ENCODE results near the gene NDST1. TPM values are rescaled to one million over a fixed set of nuclear protein-coding genes. Genes with fewer than 3 reads are reported as not detected.

Gene NDST1
- total RNA-seq, 1 experiment from 2014 or later = 42.6 TPM

- ChIA-PET CTCF (interaction anchor here (0.5 kb wide), 1 partner anchor 1046 kb away, joined by 4 read pairs; no protein-coding TSS in a partner anchor), POLR2A (ENCODE audit: unreplicated experiment) (no interaction called here)
- ATAC-seq = no peak
- H3K9me2 ChIP-seq (replicated peaks; ENCODE audit: low read length) = no peaks in the 10 kb centered on the region
- peak overlapping the region; percentile 91 for H3K4me2 ChIP-seq (ENCODE audit: low read length)
- 0 out of 2 replicates have a peak overlapping the region, but pooled peaks have one; percentile 57 for H3K27ac ChIP-seq (ENCODE audit: low read length)
- peak overlapping the region; percentile 98 for H3K9ac ChIP-seq (ENCODE audit: low read length)
- H3K79me2 ChIP-seq (ENCODE audit: low read length) = peaks cover 42% of the 10 kb centered on the region
- no peaks in the 10 kb centered on the region for H3F3A ChIP-seq (ENCODE audit: low read length, unreplicated experiment)
- no peak for DNase-seq
- H3K27me3 ChIP-seq (ENCODE audit: low read length) = no peaks in the 10 kb centered on the region
- intact Hi-C loops (cut with micrococcal nuclease) = no loop called here
- TSS peak; percentile 80 for BruUV-seq (replicated peaks)
- TF ChIP-seq EZH2phosphoT487 (IDR thresholded peaks at IDR 0.05; ENCODE audit: borderline replicate concordance, low read length) (no peak), EZH2 (IDR thresholded peaks at IDR 0.05; ENCODE audit: low read length, unreplicated experiment) (no peak)
- TF ChIP-seq, protein P1, sequence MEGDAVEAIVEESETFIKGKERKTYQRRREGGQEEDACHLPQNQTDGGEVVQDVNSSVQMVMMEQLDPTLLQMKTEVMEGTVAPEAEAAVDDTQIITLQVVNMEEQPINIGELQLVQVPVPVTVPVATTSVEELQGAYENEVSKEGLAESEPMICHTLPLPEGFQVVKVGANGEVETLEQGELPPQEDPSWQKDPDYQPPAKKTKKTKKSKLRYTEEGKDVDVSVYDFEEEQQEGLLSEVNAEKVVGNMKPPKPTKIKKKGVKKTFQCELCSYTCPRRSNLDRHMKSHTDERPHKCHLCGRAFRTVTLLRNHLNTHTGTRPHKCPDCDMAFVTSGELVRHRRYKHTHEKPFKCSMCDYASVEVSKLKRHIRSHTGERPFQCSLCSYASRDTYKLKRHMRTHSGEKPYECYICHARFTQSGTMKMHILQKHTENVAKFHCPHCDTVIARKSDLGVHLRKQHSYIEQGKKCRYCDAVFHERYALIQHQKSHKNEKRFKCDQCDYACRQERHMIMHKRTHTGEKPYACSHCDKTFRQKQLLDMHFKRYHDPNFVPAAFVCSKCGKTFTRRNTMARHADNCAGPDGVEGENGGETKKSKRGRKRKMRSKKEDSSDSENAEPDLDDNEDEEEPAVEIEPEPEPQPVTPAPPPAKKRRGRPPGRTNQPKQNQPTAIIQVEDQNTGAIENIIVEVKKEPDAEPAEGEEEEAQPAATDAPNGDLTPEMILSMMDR (conservative IDR thresholded peaks at IDR 0.05; ENCODE audit: low read depth, low read length) = no peak
- H3K36me3 ChIP-seq (ENCODE audit: low read depth, low read length) = no peaks in the 10 kb centered on the region
- peak overlapping the region; percentile 95 for H3K4me3 ChIP-seq (ENCODE audit: low read length)
- peaks cover 39% of the 10 kb centered on the region for H3K4me1 ChIP-seq (ENCODE audit: insufficient read depth, low read length)
- no peaks in the 10 kb centered on the region for H3K9me3 ChIP-seq (ENCODE audit: low read length)
- peaks cover 21% of the 10 kb centered on the region; the same call in 1 of the 2 replicates for H4K20me1 ChIP-seq (ENCODE audit: low read length)
- H2AFZ ChIP-seq (ENCODE audit: low read length) = peak overlapping the region; percentile 95
Measured at GRCh38 chr5:150484964-150485692, 22.8 kb upstream of the NDST1 start.

DNA sequence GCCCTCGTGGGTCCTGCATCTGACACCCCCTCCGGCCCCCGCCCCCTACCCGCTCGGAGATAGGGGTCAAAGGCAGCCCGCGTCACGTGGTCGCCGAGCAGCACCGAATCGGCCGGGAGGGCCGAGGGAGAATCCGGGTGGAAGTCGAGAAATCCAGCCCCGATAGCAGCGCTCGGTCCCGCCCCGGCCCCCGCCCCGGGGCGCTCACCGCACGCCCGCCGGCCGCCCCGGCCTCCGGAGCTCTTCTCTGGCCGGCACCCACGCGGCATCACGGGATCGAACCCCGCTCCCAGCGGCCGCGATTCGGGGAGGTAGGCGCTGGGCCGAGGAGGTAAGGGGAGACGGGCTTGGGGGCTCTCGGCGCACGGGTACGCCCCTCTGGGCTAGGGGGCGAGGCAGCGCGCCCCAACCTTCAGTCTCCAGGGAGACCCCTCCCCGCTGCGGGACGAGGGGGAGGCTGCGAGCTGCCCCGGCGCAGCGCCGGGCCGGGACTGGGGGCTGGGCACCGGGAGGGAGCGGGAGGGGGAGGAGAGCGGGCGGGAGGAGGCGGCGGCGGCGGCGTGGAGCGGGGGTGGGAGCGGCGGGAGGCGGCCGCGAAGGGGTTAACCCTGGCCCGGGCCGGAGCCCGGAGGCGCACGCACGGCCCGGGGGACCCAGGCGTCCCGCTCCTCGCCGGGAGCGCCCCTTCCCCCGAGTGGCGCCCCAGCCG, 22.1 kb upstream of the NDST1 start:
- H3K4me3 ChIP-seq (ENCODE audit: low read length) = peak overlapping the region; percentile 95
- intact Hi-C loops (cut with micrococcal nuclease) = loop anchor here (2.0 kb wide), 1 partner anchor 37 kb away; no protein-coding TSS in a partner anchor
- peak overlapping the region; percentile 98 for H3K9ac ChIP-seq (ENCODE audit: low read length)
- no peaks in the 10 kb centered on the region for H3K27me3 ChIP-seq (ENCODE audit: low read length)
- peak overlapping the region; percentile 57 for H3K27ac ChIP-seq (ENCODE audit: low read length)
- DNase-seq (peak; percentile 43), ATAC-seq (peak; percentile 25)
- POLR2A ChIA-PET (ENCODE audit: unreplicated experiment) = no interaction called here
- H3K79me2 ChIP-seq (ENCODE audit: low read length) = peaks cover 49% of the 10 kb centered on the region
- no peaks in the 10 kb centered on the region for H3K9me2 ChIP-seq (replicated peaks; ENCODE audit: low read length)
- BruUV-seq (replicated peaks) = no TSS peak
- CTCF ChIA-PET = interaction anchor here (0.5 kb wide), 1 partner anchor 1046 kb away, joined by 4 read pairs; no protein-coding TSS in a partner anchor
- H3K9me3 ChIP-seq (ENCODE audit: low read length) = no peaks in the 10 kb centered on the region
- no peaks in the 10 kb centered on the region for H3K36me3 ChIP-seq (ENCODE audit: low read depth, low read length)
- peak overlapping the region; percentile 95 for H2AFZ ChIP-seq (ENCODE audit: low read length)
- H4K20me1 ChIP-seq (ENCODE audit: low read length) = peaks cover 24% of the 10 kb centered on the region; the same call in 1 of the 2 replicates
- peak overlapping the region; percentile 91 for H3K4me2 ChIP-seq (ENCODE audit: low read length)
- no peaks in the 10 kb centered on the region for H3F3A ChIP-seq (ENCODE audit: low read length, unreplicated experiment)
- H3K4me1 ChIP-seq (ENCODE audit: insufficient read depth, low read length) = peaks cover 42% of the 10 kb centered on the region
- TF ChIP-seq, protein P1 (conservative IDR thresholded peaks at IDR 0.05; ENCODE audit: low read depth, low read length) = no peak
- TF ChIP-seq EZH2phosphoT487 (IDR thresholded peaks at IDR 0.05; ENCODE audit: borderline replicate concordance, low read length) = no peak
- no peak for TF ChIP-seq EZH2 (IDR thresholded peaks at IDR 0.05; ENCODE audit: low read length, unreplicated experiment)
